ENCODE measurements around the gene MCM7. TPM values are rescaled to one million over a fixed set of nuclear protein-coding genes. Genes with fewer than 3 reads are reported as not detected.

Gene MCM7
- total and polyA plus RNA-seq, 2 of the 4 experiments (the other 2 are of a cell fraction) = 104 to 137 TPM

GRCh38 chr7:100098913-100099312 lies 2.3 kb downstream of the MCM7 start (continued):
- no peak for TF ChIP-seq RAD21 (IDR thresholded peaks at IDR 0.05; ENCODE audit: low read length)
- no peak for TF ChIP-seq BHLHE40 (IDR thresholded peaks at IDR 0.05; ENCODE audit: low read depth, low read length)

GRCh38 chr7:100095704-100096103 lies 5.5 kb downstream of the MCM7 start:
- no peak for ATAC-seq (ENCODE audit: low read depth)
- Histone ChIP-seq H2AK9ac (replicated peaks; ENCODE audit: low read depth, low read length, poor library complexity) (no peak overlapping the region), H3K27me3 (ENCODE audit: control insufficient read depth, insufficient read depth, low read length) (no peaks in the 10 kb centered on the region), H2BK15ac (ENCODE audit: low read depth, low read length) (no peak overlapping the region), H3K9ac (ENCODE audit: low read depth, low read length) (no peak overlapping the region), H4K20me1 (ENCODE audit: insufficient read depth, low read length) (peaks cover 11% of the 10 kb centered on the region), H4K5ac (ENCODE audit: low read depth, low read length) (no peak overlapping the region), H3K14ac (replicated peaks; ENCODE audit: low read depth, low read length) (no peak overlapping the region), H3K4me3 (ENCODE audit: insufficient read depth, low read depth, low read length) (no peak overlapping the region), H2BK20ac (ENCODE audit: low read depth, low read length) (no peak overlapping the region), H3K4me1 (ENCODE audit: control insufficient read depth, insufficient read depth, low read length) (peaks cover 7% of the 10 kb centered on the region), H3K9me1 (ENCODE audit: insufficient read depth, low read length) (peaks cover 5% of the 10 kb centered on the region), H3K18ac (ENCODE audit: low read depth, low read length) (no peak overlapping the region), H3K56ac (ENCODE audit: extremely low read depth, insufficient read depth, low read length) (no peak overlapping the region), H3K79me1 (ENCODE audit: low read depth in 1 of 2, low read length in 2 of 2) (peaks cover 45 to 81% of the 10 kb centered on the region in 2 experiments), H3K23ac (ENCODE audit: low read depth, low read length) (no peak overlapping the region), H3K4ac (ENCODE audit: low read depth, low read length) (no peak overlapping the region), H4K8ac (ENCODE audit: low read depth in 2 of 2, low read length in 2 of 2) (no peak overlapping the region), H2AK5ac (ENCODE audit: low read depth, low read length) (no peak overlapping the region), H4K91ac (ENCODE audit: insufficient read depth, low read depth, low read length) (no peak overlapping the region), H3K36me3 (ENCODE audit: control insufficient read depth, insufficient read depth, low read length) (peaks cover 79% of the 10 kb centered on the region), H2AFZ (replicated peaks; ENCODE audit: low read length, poor library complexity) (no peak overlapping the region), H3K4me2 (ENCODE audit: low read depth, low read length) (no peak overlapping the region), H3K27ac (ENCODE audit: insufficient read depth, low read length) (no peak overlapping the region), H3K9me3 (ENCODE audit: control insufficient read depth, insufficient read depth, low read length) (no peaks in the 10 kb centered on the region), H2BK120ac (ENCODE audit: low read depth, low read length) (no peak overlapping the region), H2BK5ac (ENCODE audit: low read depth, low read length, poor library complexity, severe bottlenecking) (no peak overlapping the region)
- intact Hi-C loops (cut with micrococcal nuclease) (no loop called here), in situ Hi-C loops (cut with MboI; ENCODE audit: low sequenced_read_pairs) (no loop called here), dilution Hi-C loops (cut with HindIII; ENCODE audit: low sequenced_read_pairs, unreplicated experiment) (no loop called here)
- no peak for TF ChIP-seq USF2 (IDR thresholded peaks at IDR 0.05; ENCODE audit: low read depth, low read length)
- TF ChIP-seq ELK1 (IDR thresholded peaks at IDR 0.05; ENCODE audit: borderline replicate concordance, low read depth, low read length) = no peak
- TF ChIP-seq MAZ (IDR thresholded peaks at IDR 0.05; ENCODE audit: borderline replicate concordance, low read depth, low read length) = no peak
- TF ChIP-seq CTCF (conservative IDR thresholded peaks at IDR 0.05; ENCODE audit: low read depth, low read length) = no peak
- no peak for TF ChIP-seq RFX5 (IDR thresholded peaks at IDR 0.05; ENCODE audit: low read depth, low read length)
- no peak for TF ChIP-seq RCOR1 (IDR thresholded peaks at IDR 0.05; ENCODE audit: insufficient replicate concordance, low read length)
- no peak for TF ChIP-seq CEBPB (IDR thresholded peaks at IDR 0.05; ENCODE audit: low read depth, low read length)
- no peak for TF ChIP-seq BHLHE40 (IDR thresholded peaks at IDR 0.05; ENCODE audit: low read depth, low read length)
- POLR2A ChIA-PET (ENCODE audit: unreplicated experiment) = no interaction called here
- BruUV-seq (replicated peaks) = no TSS peak
- DNase-seq = no peak
- CTCF ChIA-PET = no interaction called here
- WGBS, 2 experiments (ENCODE audit: extremely low coverage in 2 of 2, insufficient read length in 1 of 2) = no CpG with 5 or more reads among the region's 17 CpGs
